Endothelial cell of umbilical vein (primary cell): ENCODE results near the gene IBA57. TPM values are rescaled to one million over a fixed set of nuclear protein-coding genes. Genes with fewer than 3 reads are reported as not detected.

Experiments
- BruUV-seq: library from RNA; stranded (reverse); fragments of 400-500 nt; replicated peaks from 2 replicates; lab custom pipeline; 2021; lab: Mats Ljungman, UMichigan
- CTCF ChIA-PET: fragments of 300-600, 350-600 bp; sonication (Branson Sonifier 250); formaldehyde crosslinking; loops from one replicate; lab custom pipeline; 2021; ENCODE audit warnings: antibody characterized with exemption, inconsistent platforms; lab: Charles Lee
- POLR2A ChIA-PET: fragments of 300-600, 350-600 bp; sonication (Branson Sonifier 250); formaldehyde crosslinking; loops from one replicate; lab custom pipeline; 2021; ENCODE audit warnings: antibody characterized with exemption, inconsistent platforms; lab: Charles Lee
- DNase-seq: peaks from one replicate; pipeline ENCODE4 v3.0.0-alpha.2; 2011; ENCODE audit warnings: low read depth, low spot score
- FAIRE-seq: peaks from 2 replicates; lab custom pipeline; 2011; peaks lifted over from hg19 to GRCh38; lab: Jason Lieb, UNC
- H2AFZ ChIP-seq: 2 replicates; pipeline ENCODE4 v1.6.0; 2012; ENCODE audit warnings: low read depth, low read length, control low read depth, inconsistent platforms
- H3K27ac ChIP-seq: 2 replicates; pipeline ENCODE4 v1.5.1; 2011; ENCODE audit warnings: low read depth, mild to moderate bottlenecking, control low read depth, low read length, moderate library complexity; ENCODE audit not compliant: insufficient read depth
- H3K27me3 ChIP-seq, 2 experiments: 2 replicates each; pipeline versions ENCODE4 v1.6.0 to v1.6.1; 2011; ENCODE audit warnings: low read length in 2 of 2, mixed read lengths in 1 of 2; ENCODE audit not compliant: control insufficient read depth in 2 of 2, insufficient read depth in 2 of 2
- H3K36me3 ChIP-seq, 2 experiments: 2 replicates in 1 of 2; 3 replicates in 1 of 2; pipeline ENCODE4 v1.5.1; 2011; ENCODE audit warnings: low read length in 2 of 2, mild to moderate bottlenecking in 1 of 2, moderate library complexity in 1 of 2; ENCODE audit not compliant: control insufficient read depth in 2 of 2, insufficient read depth in 2 of 2; ENCODE audit errors: extremely low read depth in 1 of 2
- H3K4me1 ChIP-seq: 3 replicates; pipeline ENCODE4 v1.5.1; 2011; ENCODE audit warnings: mild to moderate bottlenecking, low read length; ENCODE audit not compliant: control insufficient read depth, insufficient read depth; ENCODE audit errors: extremely low read depth
- H3K4me2 ChIP-seq: 2 replicates; pipeline ENCODE4 v1.6.1; 2011; ENCODE audit warnings: low read length, control low read depth, mixed read lengths; ENCODE audit not compliant: insufficient read depth
- H3K4me3 ChIP-seq, 3 experiments: fragments of 200-600 bp in 1 of 3; sonication (generic), shearing (Covaris generic) in 1 of 3; replicated peaks in 1 of 3; 2 replicates each; pipeline ENCODE4 v1.5.1; 2011 to 2016; ENCODE audit warnings: control low read depth in 3 of 3, low read length in 3 of 3, mild to moderate bottlenecking in 2 of 3, inconsistent platforms in 1 of 3, low read depth in 1 of 3, moderate library complexity in 1 of 3; ENCODE audit not compliant: insufficient read depth in 1 of 3
- H3K79me2 ChIP-seq: 2 replicates; pipeline ENCODE4 v1.6.0; 2012; ENCODE audit warnings: low read length, inconsistent platforms; ENCODE audit not compliant: control insufficient read depth, insufficient read depth
- H3K9ac ChIP-seq: replicated peaks from 2 replicates; pipeline ENCODE3; 2011; ENCODE audit warnings: low read length, control low read depth; ENCODE audit not compliant: insufficient read depth; ENCODE audit errors: extremely low read depth
- H3K9me1 ChIP-seq: replicated peaks from 3 replicates; pipeline ENCODE4 v1.6.0; 2011; ENCODE audit warnings: mild to moderate bottlenecking, low read length; ENCODE audit not compliant: control insufficient read depth, insufficient read depth; ENCODE audit errors: extremely low read depth
- H3K9me3 ChIP-seq: replicated peaks from 2 replicates; pipeline ENCODE4 v1.5.1; 2012; ENCODE audit warnings: low read length, inconsistent platforms; ENCODE audit not compliant: control insufficient read depth, insufficient read depth
- H4K20me1 ChIP-seq: replicated peaks from 2 replicates; pipeline ENCODE3; 2011; ENCODE audit warnings: mild to moderate bottlenecking, low read length; ENCODE audit not compliant: control insufficient read depth, insufficient read depth; ENCODE audit errors: extremely low read depth
- CTCF ChIP-seq, 2 donors: IDR thresholded peaks; 1 replicate in 1 of 2; 2 replicates in 1 of 2; pipeline ENCODE4 v1.5.1; 2011; ENCODE audit warnings: low read length in 2 of 2, mild to moderate bottlenecking in 2 of 2, moderate library complexity in 2 of 2, control low read depth in 1 of 2, inconsistent platforms in 1 of 2, low read depth in 1 of 2; ENCODE audit not compliant: insufficient read depth in 1 of 2; ENCODE audit errors: extremely low read depth in 1 of 2
- EZH2 ChIP-seq: IDR thresholded peaks from 2 replicates; pipeline ENCODE4 v1.6.1; 2012; ENCODE audit warnings: borderline replicate concordance, low read depth, mild to moderate bottlenecking, moderate library complexity, low read length, inconsistent platforms; ENCODE audit not compliant: severe bottlenecking
- FOS ChIP-seq: IDR thresholded peaks from 2 replicates; pipeline ENCODE4 v1.6.1; 2011; ENCODE audit warnings: mild to moderate bottlenecking, low read length, moderate library complexity, borderline replicate concordance; ENCODE audit not compliant: insufficient read depth
- GATA2 ChIP-seq: IDR thresholded peaks from 2 replicates; pipeline ENCODE4 v1.7.0; 2011; ENCODE audit warnings: low read depth, mild to moderate bottlenecking, moderate library complexity, mixed read lengths, low read length; ENCODE audit not compliant: insufficient read length, insufficient read depth
- JUN ChIP-seq: IDR thresholded peaks from 2 replicates; pipeline ENCODE4 v1.6.1; 2011; ENCODE audit warnings: borderline replicate concordance, low read depth; ENCODE audit not compliant: insufficient read length, insufficient read depth
- MAX ChIP-seq: IDR thresholded peaks from 2 replicates; pipeline ENCODE4 v1.6.1; 2011; ENCODE audit not compliant: insufficient read depth, insufficient read length
- MYC ChIP-seq: IDR thresholded peaks from one replicate; pipeline ENCODE4 v1.6.1; 2011; ENCODE audit warnings: mild to moderate bottlenecking, low read depth, low read length
- POLR2A ChIP-seq: IDR thresholded peaks from 2 replicates; pipeline ENCODE4 v1.6.1; 2012; ENCODE audit warnings: low read depth, mild to moderate bottlenecking, control low read depth, low read length
- POLR2AphosphoS5 ChIP-seq: IDR thresholded peaks from 2 replicates; pipeline ENCODE4 v1.6.1; 2012; ENCODE audit warnings: low read depth, mild to moderate bottlenecking, control low read depth, low read length, moderate library complexity; ENCODE audit not compliant: insufficient read depth
- dilution Hi-C: fragments of 300-500 bp; cut with MboI; formaldehyde crosslinking; loops from one replicate; pipeline ENCODE4 v1.15.0; 2019; ENCODE audit warnings: low sequenced_read_pairs; ENCODE audit not compliant: extremely low pct_ligation_motif_present
- intact Hi-C: fragments of 100-400 bp; cut with micrococcal nuclease; formaldehyde crosslinking; loops from one replicate; pipeline ENCODE4 v1.10.0; 2022
- polyA plus RNA-seq, 4 experiments: library from polyadenylated mRNA; depleted of rRNA in 3 of 4; stranded (reverse) in 3 of 4; unstranded in 1 of 4; fragments of >200 nt; gene quantifications; 2 replicates each; pipeline versions ENCODE4 v1.2.1 to v1.2.3, GENCODE V29; 2011 to 2012; ENCODE audit warnings: missing spikeins in 1 of 4
- total RNA-seq: library from RNA; stranded (reverse); gene quantifications from 2 replicates; pipeline ENCODE4 v1.2.3, GENCODE V29; 2021

The IBA57 gene
- total and polyA plus RNA-seq, 2 donors (not counting 3 experiments of a cell fraction or from before 2014, with no cell fraction given): 3.4 to 7.7 TPM

GRCh38 chr1:228146417-228147150, 19.0 kb upstream of the IBA57 start:
- CTCF ChIA-PET: no interaction called here
- dilution Hi-C loops: no loop called here
- no peak overlapping the region for H2AFZ ChIP-seq
- no peak overlapping the region for H3K27ac ChIP-seq
- no peak for FAIRE-seq
- peaks cover 0 to 16% of the 10 kb centered on the region in 2 experiments for H3K36me3 ChIP-seq
- TF ChIP-seq MAX (no peak), POLR2AphosphoS5 (no peak), MYC (no peak), GATA2 (no peak), CTCF (IDR thresholded peaks at IDR 0.05; ENCODE audit: extremely low read depth in 1 of 2, insufficient read depth in 1 of 2, low read depth in 1 of 2, low read length in 2 of 2) (no peak), EZH2 (no peak), FOS (no peak), JUN (no peak), POLR2A (no peak)
- no peaks in the 10 kb centered on the region for H4K20me1 ChIP-seq
- H3K79me2 ChIP-seq: peaks cover 56% of the 10 kb centered on the region
- no peak for DNase-seq
- H3K9ac ChIP-seq: no peak overlapping the region
- intact Hi-C loops: no loop called here
- no TSS peak for BruUV-seq
- no peaks in the 10 kb centered on the region for H3K27me3 ChIP-seq
- no peak overlapping the region for H3K4me3 ChIP-seq
- H3K4me2 ChIP-seq: no peak overlapping the region
- POLR2A ChIA-PET: no interaction called here
- no peaks in the 10 kb centered on the region for H3K9me3 ChIP-seq
- peaks cover 27% of the 10 kb centered on the region for H3K4me1 ChIP-seq
- no peaks in the 10 kb centered on the region for H3K9me1 ChIP-seq
